GM21447 (cell line): ENCODE results near the gene PRKACA.
"Not testable (repeated sequence)": the region's sequence is repeated elsewhere in the genome, so short reads cannot be mapped to it uniquely, and the experiment has no call there.

Experiments
- ATAC-seq: cut with Tn5 transposase; IDR thresholded peaks from one replicate; pipeline ENCODE4 v1.9.1; 2021; ENCODE audit not compliant: unreplicated experiment

Gene PRKACA

DNA sequence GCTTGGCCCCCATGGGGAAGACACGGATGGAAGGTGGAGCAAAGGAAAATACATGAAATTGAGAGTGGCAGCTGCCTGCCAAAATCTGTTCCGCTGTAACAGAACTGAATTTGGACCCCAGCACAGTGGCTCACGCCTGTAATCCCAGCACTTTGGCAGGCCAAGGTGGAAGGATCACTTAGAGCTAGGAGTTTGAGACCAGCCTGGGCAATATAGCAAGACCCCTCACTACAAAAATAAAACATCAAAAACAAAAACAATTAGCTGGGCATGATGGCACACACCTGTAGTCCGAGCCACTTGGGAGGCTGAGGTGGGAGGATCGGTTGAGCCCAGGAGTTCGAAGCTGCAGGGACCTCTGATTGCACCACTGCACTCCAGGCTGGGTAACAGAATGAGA is 65.1 kb downstream of the PRKACA start:
- ATAC-seq = no peak

DNA sequence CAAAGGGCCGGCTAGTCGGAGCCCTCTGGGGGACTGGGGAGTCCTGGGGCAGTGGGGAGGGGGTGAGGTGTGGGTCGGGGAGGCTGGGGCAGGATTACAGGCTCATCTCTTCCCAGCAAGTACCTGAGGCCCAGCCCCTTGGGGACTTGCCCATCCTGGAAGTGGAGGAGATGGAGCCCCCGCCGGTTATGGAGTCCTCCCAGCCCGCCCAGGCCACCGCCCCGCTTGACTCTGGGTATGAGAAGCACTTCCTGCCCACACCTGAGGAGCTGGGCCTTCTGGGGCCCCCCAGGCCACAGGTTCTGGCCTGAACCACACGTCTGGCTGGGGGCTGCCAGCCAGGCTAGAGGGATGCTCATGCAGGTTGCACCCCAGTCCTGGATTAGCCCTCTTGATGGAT is 65.6 kb downstream of the PRKACA start:
- ATAC-seq = no peak

DNA sequence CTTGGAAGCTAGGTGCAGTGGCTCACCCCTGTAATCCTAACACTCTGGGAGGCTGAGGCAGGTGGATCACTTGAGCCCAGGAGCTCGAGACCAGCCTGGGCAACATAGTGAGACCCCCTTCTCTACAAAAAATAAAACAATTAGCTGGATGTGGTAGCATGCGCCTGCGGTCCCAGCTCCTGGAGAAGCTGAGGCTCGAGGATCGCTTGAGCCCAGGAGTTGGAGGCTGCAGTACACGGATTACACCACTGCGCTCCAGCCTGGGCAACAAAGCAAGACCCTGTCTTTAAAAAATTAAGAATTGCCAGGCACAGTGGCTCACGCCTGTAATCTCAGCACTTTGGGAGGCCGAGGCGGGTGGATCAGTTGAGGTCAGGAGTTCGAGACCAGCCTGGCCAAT is 66.6 kb downstream of the PRKACA start:
- ATAC-seq = not testable (repeated sequence)

DNA sequence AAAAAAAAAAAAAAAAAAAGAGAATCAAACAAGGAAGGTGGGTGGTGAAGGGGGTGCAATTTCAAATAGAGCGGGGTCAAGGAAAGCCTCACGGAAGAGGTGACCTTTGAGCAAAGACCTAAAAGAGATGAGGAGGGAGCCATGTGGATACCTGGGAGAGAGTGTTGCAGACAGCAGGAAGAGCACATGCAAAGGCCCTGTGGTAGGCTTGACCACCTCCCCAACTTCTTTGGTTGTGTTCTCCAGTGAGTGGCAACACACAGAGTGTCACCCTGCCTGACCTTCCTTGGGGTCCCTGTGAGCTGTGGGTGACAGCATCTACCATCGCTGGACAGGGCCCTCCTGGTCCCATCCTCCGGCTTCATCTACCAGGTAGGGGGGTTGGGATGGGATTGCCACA is 67.0 kb downstream of the PRKACA start:
- no peak for ATAC-seq

DNA sequence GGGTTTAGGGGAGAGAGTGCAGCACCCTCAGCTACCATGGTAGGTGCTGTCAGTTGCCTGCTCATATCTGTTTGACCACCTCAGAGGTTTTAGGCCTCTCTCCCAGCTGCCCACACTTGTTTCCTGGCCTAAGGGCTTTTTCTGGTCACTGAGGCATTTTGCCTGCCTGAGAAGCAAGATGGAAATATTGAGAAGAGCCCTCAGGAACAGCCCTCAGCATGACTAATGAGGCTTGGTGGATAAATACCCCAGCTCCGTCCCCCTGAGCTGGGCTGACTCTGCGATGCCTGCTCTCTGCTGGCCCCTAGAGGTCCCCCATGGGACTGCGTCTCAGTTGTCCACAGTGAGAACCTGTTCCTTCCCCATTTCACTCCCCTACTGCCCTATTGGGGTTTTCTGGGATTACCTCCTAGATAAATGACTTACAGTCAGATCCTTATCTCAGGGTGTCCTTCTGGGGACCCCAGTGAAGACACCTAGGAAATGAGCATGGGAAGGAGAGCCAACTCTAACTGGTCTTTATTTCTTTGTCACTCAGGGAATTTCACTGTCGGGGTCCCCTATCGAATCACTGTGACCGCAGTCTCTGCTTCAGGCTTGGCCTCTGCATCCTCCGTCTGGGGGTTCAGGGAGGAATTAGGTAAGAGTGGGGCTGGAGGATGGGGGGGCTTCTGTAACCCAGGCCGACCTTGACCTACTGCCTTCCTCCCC is 69.0 kb downstream of the PRKACA start:
- ATAC-seq = no peak

DNA sequence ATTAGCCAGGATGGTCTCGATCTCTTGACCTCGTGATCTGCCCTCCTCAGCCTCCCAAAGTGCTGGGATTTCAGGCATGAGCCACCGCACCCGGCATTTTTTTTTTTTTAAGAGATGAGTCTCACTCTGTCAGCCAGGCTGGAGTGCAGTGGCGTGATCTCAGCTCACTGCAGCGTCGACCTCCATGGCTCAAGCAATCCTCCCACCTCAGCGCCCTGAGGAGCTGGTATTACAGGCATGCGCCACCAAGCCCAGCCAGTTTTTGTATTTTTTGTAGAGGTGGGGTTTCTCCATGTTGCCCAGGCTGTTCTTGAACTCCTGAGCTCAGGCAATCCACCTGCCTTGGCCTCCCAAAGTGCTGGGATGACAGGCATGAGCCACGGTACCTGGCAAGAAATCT is 69.7 kb downstream of the PRKACA start:
- ATAC-seq = not testable (repeated sequence)

DNA sequence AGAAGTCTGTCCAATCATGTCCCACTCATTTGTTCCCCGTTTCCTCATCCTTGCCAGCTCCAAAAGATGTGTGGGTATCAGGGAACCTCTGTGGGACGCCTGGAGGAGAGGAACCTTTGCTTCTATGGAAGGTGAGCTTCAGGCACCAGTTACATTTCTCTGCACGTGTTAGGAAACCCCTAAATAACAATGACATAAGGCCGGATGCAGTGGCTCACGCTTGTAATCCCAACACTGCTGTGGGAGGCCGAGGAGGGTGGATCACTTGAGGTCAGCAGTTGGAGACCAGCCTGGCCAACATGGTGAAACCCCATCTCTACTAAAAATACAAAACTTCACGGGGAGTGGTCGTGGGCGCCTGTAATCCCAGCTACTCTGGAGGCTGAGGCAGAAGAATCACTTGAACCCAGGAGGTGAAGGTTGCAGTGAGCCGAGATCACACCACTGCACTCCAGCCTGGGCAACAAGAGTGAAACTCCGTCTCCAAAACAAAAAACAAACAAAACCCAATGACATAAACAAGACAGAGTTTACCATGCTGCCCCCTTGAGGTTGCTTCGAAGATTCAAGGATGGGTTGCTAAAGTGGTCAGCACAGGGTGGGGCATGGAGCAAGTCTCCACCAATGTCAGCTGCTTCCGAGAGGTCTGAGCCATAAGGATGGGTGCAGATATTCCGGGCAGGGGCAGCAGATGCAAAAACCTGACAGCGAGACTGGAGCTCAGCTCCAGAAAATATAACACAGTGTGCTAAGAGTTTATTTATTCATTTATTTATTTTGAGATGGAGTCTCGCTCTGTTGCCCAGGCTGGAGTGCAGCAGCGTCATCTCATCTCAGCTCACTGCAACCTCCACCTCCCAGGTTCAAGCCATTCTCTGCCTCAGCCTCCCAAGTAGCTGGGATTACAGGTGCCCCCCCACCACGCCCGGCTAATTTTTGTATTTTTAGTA is 74.6 kb downstream of the PRKACA start:
- ATAC-seq = not testable (repeated sequence)
